GM19395 (cell line): ENCODE results near the gene MCEMP1.

Source experiments
- ATAC-seq: cut with Tn5 transposase; IDR thresholded peaks from one replicate; pipeline ENCODE4 v1.9.1; 2021; ENCODE audit warnings: mild to moderate bottlenecking, moderate library complexity; ENCODE audit not compliant: unreplicated experiment

Gene MCEMP1

GRCh38 chr19:7676854-7677253, at the start of gene MCEMP1:
Gene MCEMP1, plus strand, starts transcription at chr19:7677090. Its CDS starts 31 bp downstream, at chr19:7677121.
- ATAC-seq = no peak

- ATAC-seq = no peak
Observed at GRCh38 chr19:7627166-7627565, 49.7 kb upstream of the MCEMP1 start.

GRCh38 chr19:7628589-7629311, 48.1 kb upstream of the MCEMP1 start:
- no peak for ATAC-seq

- ATAC-seq = peak; percentile 88
Observed at GRCh38 chr19:7629347-7630054, 47.4 kb upstream of the MCEMP1 start, which contains the start of the genes PET100 and XAB2. Gene PET100, plus strand, starts transcription at chr19:7629793. Its CDS starts 41 bp downstream, at chr19:7629834. Gene XAB2, minus strand, starts transcription at chr19:7629545. Its CDS starts 18 bp downstream, at chr19:7629527.

GRCh38 chr19:7631577-7631976, 45.3 kb upstream of the MCEMP1 start:
- ATAC-seq = no peak

- ATAC-seq = no peak
Observed at GRCh38 chr19:7632340-7633203, 44.3 kb upstream of the MCEMP1 start.

- ATAC-seq = no peak
Observed at GRCh38 chr19:7633698-7634097, 43.2 kb upstream of the MCEMP1 start, which contains the start of gene PCP2. Gene PCP2, minus strand, starts transcription at chr19:7633719. Its CDS starts 262 bp downstream, at chr19:7633457.

GRCh38 chr19:7635670-7636069, 41.2 kb upstream of the MCEMP1 start:
- ATAC-seq = no peak

- ATAC-seq = no peak
Observed at GRCh38 chr19:7636317-7636690, 40.6 kb upstream of the MCEMP1 start.

- ATAC-seq = no peak
Observed at GRCh38 chr19:7636691-7637373, 40.1 kb upstream of the MCEMP1 start, which contains the start of gene STXBP2. Gene STXBP2, plus strand, starts transcription at chr19:7637110. Its CDS starts 40 bp downstream, at chr19:7637150.

GRCh38 chr19:7637374-7638256, 39.3 kb upstream of the MCEMP1 start:
- no peak for ATAC-seq

- ATAC-seq = no peak
Observed at GRCh38 chr19:7638802-7639465, 38.0 kb upstream of the MCEMP1 start.

GRCh38 chr19:7639863-7640348, 37.0 kb upstream of the MCEMP1 start:
- no peak for ATAC-seq

- ATAC-seq = no peak
Observed at GRCh38 chr19:7640803-7641202, 36.1 kb upstream of the MCEMP1 start.

- ATAC-seq = no peak
Observed at GRCh38 chr19:7641290-7642276, 35.3 kb upstream of the MCEMP1 start.

- no peak for ATAC-seq
Observed at GRCh38 chr19:7642295-7643030, 34.4 kb upstream of the MCEMP1 start.

GRCh38 chr19:7643031-7643415, 33.9 kb upstream of the MCEMP1 start:
- no peak for ATAC-seq
